ENCODE measurements around the gene TPP2.

The TPP2 gene

DNA sequence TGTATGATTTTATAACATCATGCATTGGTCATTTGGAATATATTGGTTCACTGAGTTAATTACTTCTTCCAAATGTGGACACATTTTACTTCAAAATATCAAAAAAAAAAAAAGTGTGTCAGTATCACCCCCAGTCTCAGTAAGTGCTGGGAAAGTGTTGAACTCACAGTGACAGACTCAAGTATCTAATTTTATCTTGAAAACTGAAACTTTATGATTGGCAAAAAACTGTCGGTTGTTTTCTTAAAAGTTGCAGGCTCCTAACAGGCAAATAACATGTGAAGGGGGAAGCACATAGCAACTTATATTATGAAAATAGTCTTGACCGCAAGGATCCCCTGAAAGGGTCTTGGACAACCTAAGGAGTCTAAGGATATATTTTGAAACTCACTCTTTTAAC, 33.5 kb upstream of the TPP2 start:
- TF ChIP-seq, protein P1, sequence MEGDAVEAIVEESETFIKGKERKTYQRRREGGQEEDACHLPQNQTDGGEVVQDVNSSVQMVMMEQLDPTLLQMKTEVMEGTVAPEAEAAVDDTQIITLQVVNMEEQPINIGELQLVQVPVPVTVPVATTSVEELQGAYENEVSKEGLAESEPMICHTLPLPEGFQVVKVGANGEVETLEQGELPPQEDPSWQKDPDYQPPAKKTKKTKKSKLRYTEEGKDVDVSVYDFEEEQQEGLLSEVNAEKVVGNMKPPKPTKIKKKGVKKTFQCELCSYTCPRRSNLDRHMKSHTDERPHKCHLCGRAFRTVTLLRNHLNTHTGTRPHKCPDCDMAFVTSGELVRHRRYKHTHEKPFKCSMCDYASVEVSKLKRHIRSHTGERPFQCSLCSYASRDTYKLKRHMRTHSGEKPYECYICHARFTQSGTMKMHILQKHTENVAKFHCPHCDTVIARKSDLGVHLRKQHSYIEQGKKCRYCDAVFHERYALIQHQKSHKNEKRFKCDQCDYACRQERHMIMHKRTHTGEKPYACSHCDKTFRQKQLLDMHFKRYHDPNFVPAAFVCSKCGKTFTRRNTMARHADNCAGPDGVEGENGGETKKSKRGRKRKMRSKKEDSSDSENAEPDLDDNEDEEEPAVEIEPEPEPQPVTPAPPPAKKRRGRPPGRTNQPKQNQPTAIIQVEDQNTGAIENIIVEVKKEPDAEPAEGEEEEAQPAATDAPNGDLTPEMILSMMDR (IDR thresholded peaks at IDR 0.05) = no peak
- no peak for TF ChIP-seq ZFX (IDR thresholded peaks at IDR 0.05; ENCODE audit: borderline replicate concordance)
- H3K27ac ChIP-seq = no peak overlapping the region

GRCh38 chr13:102564564-102564963, 32.2 kb upstream of the TPP2 start:
- H3K27ac ChIP-seq = no peak overlapping the region
- TF ChIP-seq, protein P1 (IDR thresholded peaks at IDR 0.05) = no peak
- TF ChIP-seq ZFX (IDR thresholded peaks at IDR 0.05; ENCODE audit: borderline replicate concordance) = no peak

DNA sequence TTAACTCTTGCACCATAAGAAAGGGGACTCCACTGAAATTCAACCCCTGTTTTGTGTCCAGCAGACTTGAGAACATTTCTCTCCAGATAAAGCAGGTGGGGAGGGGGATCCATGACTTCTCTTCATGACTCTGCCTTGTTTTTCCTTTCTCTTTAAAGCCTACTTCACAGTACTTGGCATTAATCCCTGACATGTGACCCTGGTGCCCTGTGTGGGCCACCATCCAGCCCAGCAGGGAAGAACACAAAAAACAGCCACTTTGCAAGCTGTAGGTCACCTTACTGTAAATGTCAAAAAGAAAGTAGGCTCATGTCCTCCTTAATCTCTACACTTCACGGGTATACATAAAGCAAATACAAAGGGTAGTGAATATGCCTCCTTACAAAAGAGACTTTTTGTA, 30.3 kb upstream of the TPP2 start:
- TF ChIP-seq, protein P1 (IDR thresholded peaks at IDR 0.05) = no peak
- TF ChIP-seq ZFX (IDR thresholded peaks at IDR 0.05; ENCODE audit: borderline replicate concordance) = no peak
- H3K27ac ChIP-seq = no peak overlapping the region

GRCh38 chr13:102567857-102568256, 28.9 kb upstream of the TPP2 start:
- H3K27ac ChIP-seq = no peak overlapping the region
- no peak for TF ChIP-seq ZFX (IDR thresholded peaks at IDR 0.05; ENCODE audit: borderline replicate concordance)
- TF ChIP-seq, protein P1 (IDR thresholded peaks at IDR 0.05) = no peak

DNA sequence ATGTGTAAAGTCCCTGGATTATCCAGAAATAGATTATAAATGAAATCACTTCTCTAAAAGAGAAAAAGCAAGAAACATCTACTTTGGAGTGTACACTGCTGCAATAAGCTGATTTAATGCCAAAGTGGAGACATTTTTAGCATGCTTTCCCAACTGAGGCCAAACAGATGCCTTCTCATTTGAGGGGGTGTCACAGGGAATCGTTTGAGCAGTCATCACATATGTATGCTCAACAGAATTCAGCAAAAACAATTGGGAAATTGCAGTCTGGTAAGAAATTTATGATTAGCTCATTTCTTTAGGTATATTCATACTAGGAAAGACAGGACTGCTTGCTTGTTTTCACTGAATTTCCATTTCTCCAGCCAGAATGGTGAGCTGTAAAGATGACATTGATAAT, 27.3 kb upstream of the TPP2 start:
- TF ChIP-seq, protein P1 (IDR thresholded peaks at IDR 0.05) = no peak
- TF ChIP-seq ZFX (IDR thresholded peaks at IDR 0.05; ENCODE audit: borderline replicate concordance) = no peak
- H3K27ac ChIP-seq = no peak overlapping the region

DNA sequence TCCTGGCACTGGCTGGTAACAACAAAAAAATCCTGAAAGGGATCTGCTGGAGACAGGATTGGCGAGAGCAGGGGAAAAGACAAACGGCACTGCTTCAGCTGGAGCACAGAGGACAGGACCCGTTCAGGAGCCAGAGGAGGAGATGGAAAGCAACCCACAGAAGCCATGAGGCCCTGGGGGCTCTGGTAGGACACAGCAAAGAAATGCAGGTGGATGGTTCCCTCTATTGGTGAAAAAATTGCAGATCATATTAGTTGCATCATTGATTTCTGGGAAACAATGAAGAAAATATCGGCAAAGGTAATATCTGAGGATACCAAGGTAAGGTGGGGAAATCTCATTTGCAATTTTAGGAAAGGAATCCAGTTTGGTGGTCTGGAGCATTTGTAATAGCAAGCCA, 25.7 kb upstream of the TPP2 start:
- no peak overlapping the region for H3K27ac ChIP-seq
- TF ChIP-seq, protein P1 (IDR thresholded peaks at IDR 0.05) = no peak
- no peak for TF ChIP-seq ZFX (IDR thresholded peaks at IDR 0.05; ENCODE audit: borderline replicate concordance)

DNA sequence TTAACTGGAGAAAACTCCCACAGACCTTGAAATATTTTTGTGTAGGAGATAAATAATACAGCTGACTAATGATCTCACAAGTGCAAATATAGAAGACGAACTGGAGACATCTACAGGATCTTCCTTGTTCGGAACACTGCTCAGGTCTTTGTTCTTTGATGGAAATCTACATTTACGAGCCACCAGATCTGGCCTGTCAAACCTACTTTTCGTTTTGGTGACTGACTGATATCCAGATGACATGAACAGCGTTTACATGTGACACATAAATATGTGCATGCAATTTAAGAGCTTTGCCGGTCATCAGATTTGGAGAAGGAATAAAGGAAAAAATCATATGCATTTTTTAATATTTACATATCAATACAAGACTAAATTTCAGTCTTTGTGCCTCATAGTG, 24.5 kb upstream of the TPP2 start:
- no peak overlapping the region for H3K27ac ChIP-seq
- TF ChIP-seq, protein P1 (IDR thresholded peaks at IDR 0.05) = no peak
- TF ChIP-seq ZFX (IDR thresholded peaks at IDR 0.05; ENCODE audit: borderline replicate concordance) = no peak
